ENCODE results near the gene REEP3. TPM values are rescaled to one million over a fixed set of nuclear protein-coding genes. Genes with fewer than 3 reads are reported as not detected.

REEP3 gene
- total and polyA plus RNA-seq, 2 donors (not counting 1 experiment from before 2014, with no cell fraction given) = 2.2 to 8.8 TPM

DNA sequence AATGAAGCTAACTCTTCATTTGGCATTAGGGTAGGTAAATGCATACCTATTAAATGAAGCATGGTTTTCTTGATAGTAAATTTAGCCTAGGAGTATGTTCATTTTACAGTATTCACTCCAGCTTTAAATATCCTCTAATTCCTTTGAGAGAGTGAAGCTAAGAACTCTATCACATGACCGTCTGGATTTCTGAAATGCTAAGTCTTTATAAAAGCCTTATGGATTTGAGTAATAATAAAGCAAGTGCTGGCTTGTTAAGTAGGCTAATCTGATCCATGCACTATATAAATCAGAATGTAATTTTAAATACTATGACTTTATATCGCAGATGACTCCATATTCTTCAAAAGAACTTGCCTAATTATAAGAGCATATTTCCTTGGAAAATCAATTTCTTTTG, 64.8 kb downstream of the REEP3 start:
- Histone ChIP-seq H3K4me1 (ENCODE audit: control insufficient read depth in 2 of 2, insufficient read depth in 2 of 2, low read length in 2 of 2) (no peaks in the 10 kb centered on the region), H3K27me3 (replicated peaks in 1 of 4; ENCODE audit: control extremely low read depth in 1 of 4, control insufficient read depth in 3 of 4, insufficient read depth in 4 of 4, low read length in 3 of 4) (no peaks in the 10 kb centered on the region), H3K79me2 (ENCODE audit: control insufficient read depth, insufficient read depth, low read length) (peaks cover 22% of the 10 kb centered on the region), H3K27ac (ENCODE audit: low read length in 2 of 2) (no peak overlapping the region), H3K36me3 (replicated peaks in 1 of 2; ENCODE audit: control extremely low read depth in 1 of 2, control insufficient read depth in 1 of 2, extremely low read depth in 1 of 2, insufficient read depth in 2 of 2, low read length in 1 of 2) (no peaks in the 10 kb centered on the region), H2AFZ (ENCODE audit: insufficient read depth, low read depth, low read length, poor library complexity, severe bottlenecking) (no peak overlapping the region), H3K4me3 (ENCODE audit: control extremely low read depth in 1 of 5, extremely low read depth in 1 of 5, insufficient read depth in 1 of 5, low read depth in 2 of 5, low read length in 4 of 5) (no peak overlapping the region), H3K9me3 (ENCODE audit: control extremely low read depth in 1 of 3, control insufficient read depth in 2 of 3, insufficient read depth in 1 of 3, low read length in 2 of 3) (no peaks in the 10 kb centered on the region), H4K20me1 (ENCODE audit: control insufficient read depth, insufficient read depth, low read length, poor library complexity, severe bottlenecking) (no peaks in the 10 kb centered on the region), H3K9ac (ENCODE audit: low read length) (no peak overlapping the region), H3K4me2 (replicated peaks; ENCODE audit: low read depth, low read length, poor library complexity, severe bottlenecking) (no peak overlapping the region)
- no peak for DNase-seq
- no peak for ATAC-seq (ENCODE audit: low read depth)
- WGBS (ENCODE audit: insufficient coverage) = no CpG with 5 or more reads among the region's 2 CpGs
- no peak overlapping the region for H3K27ac Mint-ChIP-seq
- intact Hi-C loops (cut with micrococcal nuclease) = no loop called here
- TF ChIP-seq EZH2 (IDR thresholded peaks at IDR 0.05; ENCODE audit: borderline replicate concordance, insufficient read depth, low read depth, low read length, poor library complexity, severe bottlenecking) = no peak
- TF ChIP-seq, protein P1, sequence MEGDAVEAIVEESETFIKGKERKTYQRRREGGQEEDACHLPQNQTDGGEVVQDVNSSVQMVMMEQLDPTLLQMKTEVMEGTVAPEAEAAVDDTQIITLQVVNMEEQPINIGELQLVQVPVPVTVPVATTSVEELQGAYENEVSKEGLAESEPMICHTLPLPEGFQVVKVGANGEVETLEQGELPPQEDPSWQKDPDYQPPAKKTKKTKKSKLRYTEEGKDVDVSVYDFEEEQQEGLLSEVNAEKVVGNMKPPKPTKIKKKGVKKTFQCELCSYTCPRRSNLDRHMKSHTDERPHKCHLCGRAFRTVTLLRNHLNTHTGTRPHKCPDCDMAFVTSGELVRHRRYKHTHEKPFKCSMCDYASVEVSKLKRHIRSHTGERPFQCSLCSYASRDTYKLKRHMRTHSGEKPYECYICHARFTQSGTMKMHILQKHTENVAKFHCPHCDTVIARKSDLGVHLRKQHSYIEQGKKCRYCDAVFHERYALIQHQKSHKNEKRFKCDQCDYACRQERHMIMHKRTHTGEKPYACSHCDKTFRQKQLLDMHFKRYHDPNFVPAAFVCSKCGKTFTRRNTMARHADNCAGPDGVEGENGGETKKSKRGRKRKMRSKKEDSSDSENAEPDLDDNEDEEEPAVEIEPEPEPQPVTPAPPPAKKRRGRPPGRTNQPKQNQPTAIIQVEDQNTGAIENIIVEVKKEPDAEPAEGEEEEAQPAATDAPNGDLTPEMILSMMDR (IDR thresholded peaks at IDR 0.05) = no peak
- POLR2A ChIA-PET = no interaction called here
- H3K9me3 Mint-ChIP-seq (ENCODE audit: insufficient read depth) = no peaks in the 10 kb centered on the region
- CTCF ChIA-PET = interaction anchor here (0.7 to 1.1 kb wide), 2 partner anchors 17 to 85 kb away, joined by 3 to 4 read pairs; no protein-coding TSS in a partner anchor
- H3K4me1 Mint-ChIP-seq = no peaks in the 10 kb centered on the region
- H3K4me3 Mint-ChIP-seq = no peak overlapping the region
- no peaks in the 10 kb centered on the region for H3K27me3 Mint-ChIP-seq

DNA sequence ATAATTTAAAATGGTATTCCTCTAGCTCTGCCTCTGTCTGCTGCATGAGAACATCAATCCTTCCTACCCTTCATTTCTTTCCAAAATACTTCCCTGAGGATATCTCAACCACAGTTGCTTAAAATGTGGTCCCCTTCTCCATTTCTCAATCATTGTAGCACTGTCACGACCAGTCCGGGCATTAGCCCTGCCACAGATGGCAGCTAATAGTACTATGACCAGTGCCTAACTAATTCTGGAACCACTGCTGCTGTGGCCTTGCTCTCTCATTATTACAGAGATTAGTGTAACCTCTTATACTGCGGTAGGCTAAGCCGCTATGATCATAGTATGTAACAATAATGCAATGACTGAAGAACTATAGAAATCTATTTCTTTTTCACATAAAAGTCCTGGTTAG, 66.0 kb downstream of the REEP3 start:
- H2AFZ ChIP-seq (ENCODE audit: insufficient read depth, low read depth, low read length, poor library complexity, severe bottlenecking) = no peak overlapping the region
- intact Hi-C loops (cut with micrococcal nuclease) = no loop called here
- Mint-ChIP-seq H3K27me3 (no peaks in the 10 kb centered on the region), H3K9me3 (ENCODE audit: insufficient read depth) (no peaks in the 10 kb centered on the region), H3K4me3 (no peak overlapping the region), H3K4me1 (no peaks in the 10 kb centered on the region), H3K27ac (no peak overlapping the region)
- no peaks in the 10 kb centered on the region for H3K27me3 ChIP-seq (replicated peaks in 1 of 4; ENCODE audit: control extremely low read depth in 1 of 4, control insufficient read depth in 3 of 4, insufficient read depth in 4 of 4, low read length in 3 of 4)
- H3K27ac ChIP-seq (ENCODE audit: low read length in 2 of 2) = no peak overlapping the region
- POLR2A ChIA-PET = no interaction called here
- H3K79me2 ChIP-seq (ENCODE audit: control insufficient read depth, insufficient read depth, low read length) = peaks cover 22% of the 10 kb centered on the region
- H3K4me2 ChIP-seq (replicated peaks; ENCODE audit: low read depth, low read length, poor library complexity, severe bottlenecking) = no peak overlapping the region
- no peak for ATAC-seq (ENCODE audit: low read depth)
- 100% methylated on average over 2 of the region's 4 CpGs for WGBS (ENCODE audit: insufficient coverage)
- no peaks in the 10 kb centered on the region for H4K20me1 ChIP-seq (ENCODE audit: control insufficient read depth, insufficient read depth, low read length, poor library complexity, severe bottlenecking)
- no peak for DNase-seq
- no peak overlapping the region for H3K4me3 ChIP-seq (ENCODE audit: control extremely low read depth in 1 of 5, extremely low read depth in 1 of 5, insufficient read depth in 1 of 5, low read depth in 2 of 5, low read length in 4 of 5)
- no peaks in the 10 kb centered on the region for H3K36me3 ChIP-seq (replicated peaks in 1 of 2; ENCODE audit: control extremely low read depth in 1 of 2, control insufficient read depth in 1 of 2, extremely low read depth in 1 of 2, insufficient read depth in 2 of 2, low read length in 1 of 2)
- TF ChIP-seq, protein P1 (IDR thresholded peaks at IDR 0.05) = no peak
- TF ChIP-seq EZH2 (IDR thresholded peaks at IDR 0.05; ENCODE audit: borderline replicate concordance, insufficient read depth, low read depth, low read length, poor library complexity, severe bottlenecking) = no peak
- H3K4me1 ChIP-seq (ENCODE audit: control insufficient read depth in 2 of 2, insufficient read depth in 2 of 2, low read length in 2 of 2) = no peaks in the 10 kb centered on the region
- H3K9ac ChIP-seq (ENCODE audit: low read length) = no peak overlapping the region
- CTCF ChIA-PET = no interaction called here
- H3K9me3 ChIP-seq (ENCODE audit: control extremely low read depth in 1 of 3, control insufficient read depth in 2 of 3, insufficient read depth in 1 of 3, low read length in 2 of 3) = no peaks in the 10 kb centered on the region

All from B cell (primary cell).